BLaER1 treated with 17β-estradiol and CSF1 and Interleukin-3, amounts not matched to agents 10 nM and 100 nM (cell line): Measurements from ENCODE around the gene TANK.

ENCODE experiments used
- H3K27ac ChIP-seq, 11 experiments: shearing (Covaris generic); formaldehyde crosslinking; 2 replicates each; pipeline ENCODE4 v1.8.1; 2022
- H3K27me3 ChIP-seq, 11 experiments: shearing (Covaris generic); formaldehyde crosslinking; 2 replicates each; pipeline ENCODE4 v1.8.1; 2022
- H3K36me3 ChIP-seq, 11 experiments: shearing (Covaris generic); formaldehyde crosslinking; 2 replicates each; pipeline ENCODE4 v1.8.1; 2022
- H3K4me1 ChIP-seq, 10 experiments: shearing (Covaris generic); formaldehyde crosslinking; 2 replicates each; pipeline ENCODE4 v1.8.1; 2022
- H3K4me2 ChIP-seq, 11 experiments: shearing (Covaris generic); formaldehyde crosslinking; 2 replicates each; pipeline ENCODE4 v1.8.1; 2022
- H3K4me3 ChIP-seq, 10 experiments: shearing (Covaris generic); formaldehyde crosslinking; 2 replicates each; pipeline ENCODE4 v1.8.1; 2022
- H3K9ac ChIP-seq, 11 experiments: shearing (Covaris generic); formaldehyde crosslinking; 2 replicates each; pipeline ENCODE4 v1.8.1; 2022
- H3K9me3 ChIP-seq, 11 experiments: shearing (Covaris generic); formaldehyde crosslinking; replicated peaks in 1 of 11; 2 replicates each; pipeline ENCODE4 v1.8.1; 2022
- H4K20me1 ChIP-seq, 11 experiments: shearing (Covaris generic); formaldehyde crosslinking; 2 replicates each; pipeline ENCODE4 v1.8.1; 2022
- Cebpa-rat ChIP-seq, 11 experiments: shearing (Covaris generic); IDR thresholded peaks; 2 replicates each; pipeline ENCODE4 v1.8.1; 2022

TANK gene

DNA sequence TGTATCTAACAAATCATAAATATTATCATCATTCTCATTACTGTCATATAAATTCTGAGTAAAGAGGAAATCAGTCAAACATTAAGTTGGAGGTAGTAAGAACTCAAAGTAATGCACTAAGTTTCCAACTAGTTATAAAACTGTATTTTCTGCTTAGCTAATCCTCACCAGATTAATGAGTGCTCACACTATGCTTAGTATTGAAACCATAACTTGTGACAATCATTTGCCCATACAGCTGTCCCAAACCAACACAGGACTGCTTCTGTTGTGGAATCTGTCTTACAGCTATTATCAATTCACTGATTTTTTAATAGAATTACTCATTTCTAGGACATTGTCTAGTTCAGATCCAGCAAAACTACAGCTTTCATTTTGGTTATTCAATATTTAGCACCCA is 41.5 kb upstream of the TANK start:
- no peak for TF ChIP-seq Cebpa-rat (IDR thresholded peaks at IDR 0.05)
- no peak overlapping the region for H3K27ac ChIP-seq
- no peaks in the 10 kb centered on the region for H3K36me3 ChIP-seq
- no peaks in the 10 kb centered on the region for H3K27me3 ChIP-seq
- H3K4me1 ChIP-seq, result peaks cover 6 to 42% (median 18%) of the 10 kb centered on the region in 10 experiments; a peak in 18 of 20 replicates
- no peaks in the 10 kb centered on the region for H4K20me1 ChIP-seq
- no peak overlapping the region for H3K4me3 ChIP-seq
- no peak overlapping the region for H3K4me2 ChIP-seq
- no peaks in the 10 kb centered on the region for H3K9me3 ChIP-seq
- no peak overlapping the region for H3K9ac ChIP-seq

GRCh38 chr2:161119483-161119882 is 40.7 kb upstream of the TANK start:
- no peak for TF ChIP-seq Cebpa-rat (IDR thresholded peaks at IDR 0.05)
- no peaks in the 10 kb centered on the region for H3K9me3 ChIP-seq
- H3K36me3 ChIP-seq, result no peaks in the 10 kb centered on the region
- H3K27ac ChIP-seq, result no peak overlapping the region
- H4K20me1 ChIP-seq, result no peaks in the 10 kb centered on the region
- no peak overlapping the region for H3K4me3 ChIP-seq
- no peak overlapping the region for H3K9ac ChIP-seq
- H3K27me3 ChIP-seq, result no peaks in the 10 kb centered on the region
- peak overlapping the region in 7 of 11 experiments; percentile 12 to 43 (median 37); a peak in 12 of 22 replicates for H3K4me2 ChIP-seq
- peaks cover 6 to 50% (median 25%) of the 10 kb centered on the region in 10 experiments; a peak in 18 of 20 replicates for H3K4me1 ChIP-seq

- Histone ChIP-seq H4K20me1 (no peaks in the 10 kb centered on the region), H3K4me2 (no peak overlapping the region), H3K4me1 (peaks cover 6 to 41% (median 25%) of the 10 kb centered on the region in 10 experiments; a peak in 18 of 20 replicates), H3K36me3 (no peaks in the 10 kb centered on the region), H3K9me3 (no peaks in the 10 kb centered on the region), H3K27ac (no peak overlapping the region), H3K27me3 (no peaks in the 10 kb centered on the region), H3K9ac (no peak overlapping the region), H3K4me3 (no peak overlapping the region)
- TF ChIP-seq Cebpa-rat (IDR thresholded peaks at IDR 0.05), result no peak
Measured at GRCh38 chr2:161120775-161121174, 39.5 kb upstream of the TANK start.

GRCh38 chr2:161121622-161122021 is 38.6 kb upstream of the TANK start:
- H3K9ac ChIP-seq, result no peak overlapping the region
- no peaks in the 10 kb centered on the region for H3K27me3 ChIP-seq
- no peak overlapping the region for H3K4me2 ChIP-seq
- H3K27ac ChIP-seq, result no peak overlapping the region
- H3K4me1 ChIP-seq, result peaks cover 6 to 33% (median 25%) of the 10 kb centered on the region in 10 experiments; a peak in 18 of 20 replicates
- H4K20me1 ChIP-seq, result no peaks in the 10 kb centered on the region
- H3K36me3 ChIP-seq, result no peaks in the 10 kb centered on the region
- H3K9me3 ChIP-seq, result no peaks in the 10 kb centered on the region
- H3K4me3 ChIP-seq, result no peak overlapping the region
- no peak for TF ChIP-seq Cebpa-rat (IDR thresholded peaks at IDR 0.05)

GRCh38 chr2:161122772-161123530 is 37.3 kb upstream of the TANK start:
- Histone ChIP-seq H3K27ac (peak overlapping the region in 9 of 11 experiments; percentile 8 to 70 (median 49); a peak in 17 of 22 replicates), H3K9me3 (no peaks in the 10 kb centered on the region), H4K20me1 (no peaks in the 10 kb centered on the region), H3K36me3 (no peaks in the 10 kb centered on the region), H3K9ac (peak overlapping the region in 4 of 11 experiments; percentile 10 to 54 (median 26); a peak in 4 of 22 replicates), H3K4me3 (peak overlapping the region in 2 of 10 experiments; percentile 8; a peak in 1 of 20 replicates), H3K27me3 (no peaks in the 10 kb centered on the region), H3K4me1 (peaks cover 6 to 33% (median 25%) of the 10 kb centered on the region in 10 experiments; a peak in 18 of 20 replicates), H3K4me2 (peak overlapping the region in 8 of 11 experiments; percentile 21 to 80 (median 62); a peak in 14 of 22 replicates)
- no peak for TF ChIP-seq Cebpa-rat (IDR thresholded peaks at IDR 0.05)

DNA sequence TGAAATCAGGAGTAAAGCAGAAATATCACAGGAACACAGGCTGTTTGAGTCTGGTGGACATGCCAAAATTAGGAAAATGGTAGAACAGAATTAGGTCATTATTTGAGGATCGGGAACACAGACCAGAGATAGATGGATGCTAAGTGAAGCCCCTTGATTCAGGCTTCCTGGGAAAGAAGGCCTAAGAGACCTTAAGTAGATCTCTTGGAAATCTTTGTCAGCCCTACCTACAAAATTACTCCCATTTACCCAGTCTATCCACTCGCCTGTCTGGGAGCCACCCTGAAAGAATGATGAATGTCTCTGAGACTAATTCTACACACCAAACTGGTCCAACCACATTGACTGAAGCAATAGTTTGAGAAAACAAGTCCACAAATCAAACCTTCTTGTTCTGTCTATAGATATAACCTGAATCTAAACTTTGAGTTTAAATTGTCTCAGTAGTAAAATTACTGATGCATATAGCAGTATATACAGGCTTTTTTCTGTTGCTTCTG is 36.6 kb upstream of the TANK start:
- Histone ChIP-seq H3K4me2 (peak overlapping the region in 8 of 11 experiments; percentile 21 to 80 (median 62); a peak in 14 of 22 replicates), H3K27me3 (no peaks in the 10 kb centered on the region), H3K4me3 (no peak overlapping the region), H4K20me1 (no peaks in the 10 kb centered on the region), H3K4me1 (peaks cover 6 to 33% (median 25%) of the 10 kb centered on the region in 10 experiments; a peak in 18 of 20 replicates), H3K9ac (0 out of 22 replicates have a peak overlapping the region, but pooled peaks of 1 of the 11 experiments have one; percentile 54), H3K36me3 (no peaks in the 10 kb centered on the region), H3K27ac (peak overlapping the region in 8 of 11 experiments; percentile 25 to 70 (median 50); a peak in 13 of 22 replicates), H3K9me3 (no peaks in the 10 kb centered on the region)
- TF ChIP-seq Cebpa-rat (IDR thresholded peaks at IDR 0.05), result no peak

DNA sequence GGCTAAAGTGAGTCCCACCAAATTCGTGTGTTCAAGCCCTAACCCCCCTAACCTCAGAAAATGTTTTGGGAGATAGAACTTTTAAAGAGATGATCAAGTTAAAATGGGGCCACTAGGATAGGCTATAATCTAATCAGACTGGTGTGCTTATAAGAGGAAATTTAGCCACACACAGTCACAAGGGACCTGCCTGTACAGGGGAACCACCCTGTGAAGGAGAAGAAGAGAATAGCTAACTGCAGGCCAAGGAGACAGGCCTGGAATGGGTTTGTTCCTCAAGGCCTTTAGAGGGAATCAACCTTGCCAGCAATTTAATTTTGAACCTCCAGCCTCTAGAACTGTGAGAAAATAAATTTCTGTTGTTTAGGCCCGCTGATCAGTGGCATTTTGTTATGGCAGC is 36.0 kb upstream of the TANK start:
- Histone ChIP-seq H3K4me2 (peak overlapping the region in 7 of 11 experiments; percentile 32 to 80 (median 64); a peak in 13 of 22 replicates), H3K4me3 (no peak overlapping the region), H3K27ac (peak overlapping the region in 1 of 11 experiments; percentile 60; a peak in 3 of 22 replicates), H4K20me1 (no peaks in the 10 kb centered on the region), H3K36me3 (no peaks in the 10 kb centered on the region), H3K9me3 (no peaks in the 10 kb centered on the region), H3K27me3 (no peaks in the 10 kb centered on the region), H3K9ac (no peak overlapping the region), H3K4me1 (peaks cover 6 to 33% (median 25%) of the 10 kb centered on the region in 10 experiments; a peak in 18 of 20 replicates)
- no peak for TF ChIP-seq Cebpa-rat (IDR thresholded peaks at IDR 0.05)

- H4K20me1 ChIP-seq, result no peaks in the 10 kb centered on the region
- H3K36me3 ChIP-seq, result no peaks in the 10 kb centered on the region
- H3K9me3 ChIP-seq, result peaks cover 0 to 6% (median 0%) of the 10 kb centered on the region in 11 experiments; a peak in 3 of 22 replicates
- H3K27ac ChIP-seq, result no peak overlapping the region
- TF ChIP-seq Cebpa-rat (IDR thresholded peaks at IDR 0.05), result no peak
- no peak overlapping the region for H3K4me2 ChIP-seq
- no peaks in the 10 kb centered on the region for H3K27me3 ChIP-seq
- no peak overlapping the region for H3K4me3 ChIP-seq
- H3K4me1 ChIP-seq, result peaks cover 0 to 10% (median 6%) of the 10 kb centered on the region in 10 experiments; a peak in 13 of 20 replicates
- H3K9ac ChIP-seq, result no peak overlapping the region
Measured at GRCh38 chr2:161128885-161129284, 31.3 kb upstream of the TANK start.

- H3K27ac ChIP-seq, result no peak overlapping the region
- peaks cover 0 to 11% (median 0%) of the 10 kb centered on the region in 10 experiments; a peak in 4 of 20 replicates for H3K4me1 ChIP-seq
- H3K27me3 ChIP-seq, result no peaks in the 10 kb centered on the region
- H4K20me1 ChIP-seq, result no peaks in the 10 kb centered on the region
- no peak for TF ChIP-seq Cebpa-rat (IDR thresholded peaks at IDR 0.05)
- peaks cover 0 to 6% (median 0%) of the 10 kb centered on the region in 11 experiments; a peak in 3 of 22 replicates for H3K9me3 ChIP-seq
- H3K36me3 ChIP-seq, result no peaks in the 10 kb centered on the region
- H3K4me3 ChIP-seq, result no peak overlapping the region
- no peak overlapping the region for H3K4me2 ChIP-seq
- H3K9ac ChIP-seq, result no peak overlapping the region
Measured at GRCh38 chr2:161130354-161130753, 29.9 kb upstream of the TANK start.
